Measurements from ENCODE around the gene RBMY1D.
"Not testable (repeated sequence)": the region's sequence is repeated elsewhere in the genome, so short reads cannot be mapped to it uniquely, and the experiment has no call there.

RBMY1D gene

DNA sequence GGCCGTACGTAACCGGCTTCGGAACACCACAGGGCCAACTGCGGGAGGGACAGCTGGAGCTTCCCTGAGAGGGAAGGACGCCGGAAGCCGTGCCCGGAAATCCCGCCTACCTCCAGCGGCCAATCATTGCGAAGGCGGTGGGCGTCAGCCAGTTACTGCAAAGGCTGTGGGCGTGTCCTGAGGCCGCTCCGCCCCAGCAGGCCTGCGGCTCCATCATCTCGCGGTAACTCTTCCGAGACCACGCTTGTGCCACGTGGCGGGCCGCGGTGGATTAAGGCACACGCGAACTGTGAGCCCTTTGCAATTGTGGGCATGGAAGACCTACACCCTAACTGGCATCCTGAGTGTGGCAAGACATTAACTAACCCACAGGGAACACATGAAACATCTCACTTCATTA lies at the start of gene RBMY1D:
RBMY1D (minus strand) TSS at position 101 of the 400 bp plus-strand sequence. CDS start 2,013 bp downstream, outside the sequence.
- DNase-seq: not testable (repeated sequence)

DNA sequence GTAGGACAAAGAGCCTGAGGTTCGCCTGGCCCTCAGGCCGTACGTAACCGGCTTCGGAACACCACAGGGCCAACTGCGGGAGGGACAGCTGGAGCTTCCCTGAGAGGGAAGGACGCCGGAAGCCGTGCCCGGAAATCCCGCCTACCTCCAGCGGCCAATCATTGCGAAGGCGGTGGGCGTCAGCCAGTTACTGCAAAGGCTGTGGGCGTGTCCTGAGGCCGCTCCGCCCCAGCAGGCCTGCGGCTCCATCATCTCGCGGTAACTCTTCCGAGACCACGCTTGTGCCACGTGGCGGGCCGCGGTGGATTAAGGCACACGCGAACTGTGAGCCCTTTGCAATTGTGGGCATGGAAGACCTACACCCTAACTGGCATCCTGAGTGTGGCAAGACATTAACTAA lies 23.6 kb upstream of the RBMY1D start, which contains the start of gene RBMY1E:
RBMY1E (minus strand) TSS at position 101 of the 400 bp plus-strand sequence. CDS start 1,978 bp downstream, outside the sequence.
- not testable (repeated sequence) for DNase-seq

DNA sequence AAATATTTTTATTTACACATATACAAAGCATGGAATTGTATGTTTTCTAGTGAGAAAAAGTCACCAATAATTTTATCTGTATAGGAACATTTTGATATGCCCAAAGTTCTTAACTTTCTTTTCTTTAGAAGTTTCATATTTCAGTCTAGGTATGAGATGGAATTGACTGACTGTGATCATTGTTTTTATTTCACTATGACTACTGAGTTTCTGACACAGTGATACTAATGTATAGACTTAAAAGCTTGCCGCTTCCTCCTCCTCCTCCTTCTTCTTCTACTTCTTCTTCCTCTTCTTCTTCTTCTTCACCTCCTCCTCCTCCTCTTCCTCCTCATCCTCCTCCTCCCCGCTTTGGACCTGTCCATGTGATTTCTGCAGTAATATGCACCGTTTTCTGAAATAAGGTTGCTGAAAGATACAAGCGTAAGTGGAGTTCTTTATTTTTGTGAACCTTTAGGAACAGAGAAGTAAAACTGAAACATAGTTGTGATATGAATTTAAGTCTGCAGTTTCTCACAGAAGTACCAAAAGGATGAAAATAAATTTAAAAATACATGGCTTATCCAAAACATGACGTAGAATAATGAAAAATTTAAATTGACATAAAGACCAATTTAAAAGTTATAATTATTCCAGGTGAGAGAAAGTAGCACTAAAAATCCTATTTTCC lies 24.8 kb downstream of the RBMY1D start:
- not testable (repeated sequence) for DNase-seq

DNA sequence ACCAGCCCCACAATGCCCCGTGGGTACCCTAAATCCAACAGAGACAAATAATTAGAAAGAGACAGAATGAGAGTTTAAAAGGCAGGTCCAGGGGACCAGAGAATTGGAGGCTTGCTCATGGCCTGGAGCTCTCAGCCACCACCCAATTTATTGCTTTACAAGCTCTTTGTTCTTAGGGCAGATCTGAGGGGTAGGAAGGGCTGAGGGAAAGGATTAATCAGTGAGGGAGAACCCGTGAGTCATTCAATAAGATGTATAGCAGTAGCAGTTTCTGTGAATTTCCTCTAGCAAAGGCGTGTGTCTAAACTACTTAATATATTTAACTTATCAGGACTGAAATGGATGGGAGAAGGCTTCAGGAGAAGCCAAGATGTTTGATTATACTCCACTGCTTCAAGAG lies 48.8 kb downstream of the RBMY1D start:
- no peak for DNase-seq

DNA sequence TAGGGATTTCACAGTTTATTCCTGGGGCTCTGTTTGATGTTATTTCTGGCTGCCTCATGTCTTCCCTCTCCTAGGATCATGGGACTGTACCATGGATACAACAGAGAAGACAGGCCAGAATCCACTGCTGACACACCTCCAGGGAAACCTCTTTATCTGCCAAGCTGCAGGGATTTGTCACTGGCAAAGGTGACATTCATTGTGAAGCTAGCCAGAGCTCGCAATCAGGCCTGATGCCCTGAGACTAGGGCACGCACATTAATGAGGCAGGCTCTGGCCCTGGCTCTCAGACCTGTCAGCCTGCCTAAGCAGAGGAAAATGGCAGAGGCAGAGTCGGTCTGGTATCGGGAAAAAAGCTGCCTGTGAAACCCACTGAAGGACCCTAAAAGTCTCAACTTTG lies 52.2 kb downstream of the RBMY1D start:
- no peak for DNase-seq

DNA sequence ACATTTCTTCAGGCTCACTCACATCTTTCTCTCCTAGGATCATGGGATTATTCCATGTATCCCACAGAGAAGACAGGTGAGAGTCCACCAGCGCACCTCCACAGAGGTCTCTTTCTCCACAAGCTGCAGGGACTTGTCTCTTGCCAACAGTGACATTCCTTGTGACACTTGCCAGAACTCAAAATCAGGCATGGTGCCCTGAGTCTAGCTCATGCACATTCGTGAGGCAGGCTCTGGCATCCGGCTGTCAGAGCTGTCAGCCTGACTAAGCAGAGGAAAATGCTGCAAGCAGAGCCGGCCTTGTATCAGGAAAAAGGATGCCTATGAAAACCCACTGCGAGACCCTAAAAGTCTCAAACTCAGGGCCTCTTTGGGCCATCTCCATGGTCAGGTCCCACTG lies 54.8 kb downstream of the RBMY1D start:
- no peak for DNase-seq

DNA sequence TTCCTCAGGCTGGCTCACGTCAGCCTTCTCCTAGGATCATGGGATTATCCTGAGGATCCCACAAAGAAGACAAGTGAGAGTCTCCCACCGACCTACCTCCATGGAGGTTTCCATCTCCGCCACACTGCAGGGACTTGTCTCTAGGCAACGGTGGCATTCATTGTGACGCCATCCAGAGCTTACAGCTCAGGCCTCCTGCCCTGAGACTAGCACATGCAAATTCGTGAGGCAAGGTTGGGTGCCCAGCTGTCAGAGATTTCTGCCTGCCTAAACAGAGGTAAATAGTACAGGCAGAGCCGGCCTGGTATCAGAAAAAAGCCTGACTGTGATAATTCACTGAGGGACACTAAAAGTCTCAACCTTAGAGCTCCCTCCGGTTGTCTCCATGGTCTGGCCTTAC lies 58.0 kb downstream of the RBMY1D start:
- no peak for DNase-seq

DNA sequence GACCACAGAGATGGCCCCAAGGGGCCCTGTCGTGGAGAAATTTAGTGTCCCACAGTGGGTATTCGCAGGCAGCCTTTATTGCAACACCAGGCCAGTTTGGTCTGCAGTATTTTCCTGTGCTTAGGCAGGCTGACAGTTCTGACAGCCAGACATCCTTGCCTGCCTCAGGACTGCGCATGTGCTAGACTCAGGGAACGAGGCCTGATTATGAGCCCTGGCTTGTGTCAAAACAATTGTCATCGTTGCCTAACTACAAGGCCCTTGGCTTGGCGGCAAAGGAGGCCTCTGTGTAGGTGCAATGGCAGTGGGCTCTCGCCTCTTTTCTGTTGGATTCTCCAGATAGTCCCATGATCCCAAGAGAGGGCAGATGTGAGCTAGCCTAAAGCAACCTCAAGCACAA lies 59.3 kb downstream of the RBMY1D start:
- no peak for DNase-seq

All from hematopoietic multipotent progenitor cell treated with erythropoietin and hydrocortisone succinate and interleukin-3 and kit ligand, for 6 days (in vitro differentiated cells).